ENCODE results near the gene GINS2. TPM values are rescaled to one million over a fixed set of nuclear protein-coding genes. Genes with fewer than 3 reads are reported as not detected.

GINS2 gene
- polyA plus RNA-seq, 1 experiment = 5.1 TPM

DNA sequence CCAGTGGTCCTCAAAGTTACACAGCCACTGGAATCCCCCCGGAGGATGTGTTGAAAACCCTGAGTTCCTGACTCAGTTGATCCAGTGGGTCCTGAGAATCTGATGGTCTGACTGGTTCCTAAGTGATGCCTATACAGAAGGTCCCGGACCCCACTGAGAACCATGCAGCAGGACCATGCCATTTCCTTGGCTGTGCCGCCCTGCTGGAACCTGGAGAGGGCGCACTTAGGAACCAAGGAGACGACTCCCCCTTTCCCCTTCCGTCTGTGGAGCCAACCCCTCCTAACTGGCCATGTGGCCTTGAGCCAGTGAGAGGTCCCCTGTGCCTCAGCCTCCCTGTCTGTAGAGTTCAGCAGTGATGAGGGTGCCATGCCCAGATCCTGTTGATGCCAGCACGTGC, 40.1 kb upstream of the GINS2 start:
- H3K4me3 ChIP-seq (ENCODE audit: low read depth, low read length) = no peak overlapping the region
- ChIA-PET POLR2A (interaction anchor here (1.1 kb wide), 1 partner anchor 71 kb away, joined by 4 read pairs; no protein-coding TSS in a partner anchor), CTCF (interaction anchor here (1.1 to 1.3 kb wide), 2 partner anchors 10 to 12 kb away, joined by 5 to 9 read pairs; no protein-coding TSS in a partner anchor)
- no peak overlapping the region for H3K27ac ChIP-seq (ENCODE audit: low read depth, low read length)
- no peaks in the 10 kb centered on the region; the same call in 1 of the 2 replicates for H3K9me3 ChIP-seq (ENCODE audit: control insufficient read depth, insufficient read depth, low read length)
- TF ChIP-seq CTCF (IDR thresholded peaks at IDR 0.05; ENCODE audit: low read depth, low read length) = peak; percentile 20; the same call in 1 of the 2 replicates
- no peaks in the 10 kb centered on the region for H3K27me3 ChIP-seq (ENCODE audit: control insufficient read depth, insufficient read depth, low read length)
- DNase-seq (ENCODE audit: low read depth, low spot score) = no peak

GRCh38 chr16:85724936-85725335, 36.2 kb upstream of the GINS2 start:
- Histone ChIP-seq H3K27me3 (ENCODE audit: control insufficient read depth, insufficient read depth, low read length) (no peaks in the 10 kb centered on the region), H3K9me3 (ENCODE audit: control insufficient read depth, insufficient read depth, low read length) (no peaks in the 10 kb centered on the region; the same call in 1 of the 2 replicates), H3K27ac (ENCODE audit: low read depth, low read length) (no peak overlapping the region), H3K4me3 (ENCODE audit: low read depth, low read length) (no peak overlapping the region)
- no peak for TF ChIP-seq CTCF (IDR thresholded peaks at IDR 0.05; ENCODE audit: low read depth, low read length)
- CTCF ChIA-PET = no interaction called here
- DNase-seq (ENCODE audit: low read depth, low spot score) = no peak
- POLR2A ChIA-PET = no interaction called here

DNA sequence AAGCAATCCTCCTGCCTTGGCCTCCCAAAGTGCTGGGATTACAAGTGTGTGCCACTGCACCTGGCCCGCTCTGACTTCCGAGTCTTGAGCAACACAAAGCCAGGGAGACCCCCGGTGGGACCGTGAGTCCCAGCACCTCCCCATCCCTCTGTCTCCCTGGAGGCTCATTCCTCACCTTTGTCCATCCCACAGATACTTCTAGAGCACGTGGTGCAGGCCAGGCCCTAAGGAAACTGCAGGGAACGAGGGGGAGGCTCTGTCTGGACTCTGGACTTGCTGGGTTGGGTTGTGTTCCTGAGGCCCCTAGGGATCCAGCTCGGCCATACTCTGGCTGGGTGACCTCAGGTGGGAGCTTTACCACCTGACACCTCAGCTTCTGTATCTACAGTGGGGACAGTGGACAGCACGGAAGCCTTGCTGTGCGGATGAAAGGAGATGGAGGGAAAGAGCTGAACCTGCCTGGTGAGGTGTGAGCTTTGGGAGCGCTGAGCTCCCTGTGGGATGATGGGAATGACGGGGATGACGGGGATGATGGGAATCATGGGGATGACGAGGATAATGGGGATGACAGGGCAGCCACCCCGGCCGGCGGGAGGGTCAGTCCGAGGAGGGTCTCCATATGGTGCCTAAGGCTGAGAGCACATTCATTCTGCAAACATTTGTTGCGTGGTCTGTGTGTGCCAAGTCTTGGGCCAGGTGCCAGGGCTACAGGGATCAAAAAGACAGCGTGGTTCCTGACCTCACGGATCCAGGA, 35.5 kb upstream of the GINS2 start:
- CTCF ChIA-PET = no interaction called here
- no peaks in the 10 kb centered on the region for H3K27me3 ChIP-seq (ENCODE audit: control insufficient read depth, insufficient read depth, low read length)
- no peaks in the 10 kb centered on the region; the same call in 1 of the 2 replicates for H3K9me3 ChIP-seq (ENCODE audit: control insufficient read depth, insufficient read depth, low read length)
- H3K27ac ChIP-seq (ENCODE audit: low read depth, low read length) = no peak overlapping the region
- no peak overlapping the region for H3K4me3 ChIP-seq (ENCODE audit: low read depth, low read length)
- DNase-seq (ENCODE audit: low read depth, low spot score) = no peak
- no peak for TF ChIP-seq CTCF (IDR thresholded peaks at IDR 0.05; ENCODE audit: low read depth, low read length)
- POLR2A ChIA-PET = no interaction called here

DNA sequence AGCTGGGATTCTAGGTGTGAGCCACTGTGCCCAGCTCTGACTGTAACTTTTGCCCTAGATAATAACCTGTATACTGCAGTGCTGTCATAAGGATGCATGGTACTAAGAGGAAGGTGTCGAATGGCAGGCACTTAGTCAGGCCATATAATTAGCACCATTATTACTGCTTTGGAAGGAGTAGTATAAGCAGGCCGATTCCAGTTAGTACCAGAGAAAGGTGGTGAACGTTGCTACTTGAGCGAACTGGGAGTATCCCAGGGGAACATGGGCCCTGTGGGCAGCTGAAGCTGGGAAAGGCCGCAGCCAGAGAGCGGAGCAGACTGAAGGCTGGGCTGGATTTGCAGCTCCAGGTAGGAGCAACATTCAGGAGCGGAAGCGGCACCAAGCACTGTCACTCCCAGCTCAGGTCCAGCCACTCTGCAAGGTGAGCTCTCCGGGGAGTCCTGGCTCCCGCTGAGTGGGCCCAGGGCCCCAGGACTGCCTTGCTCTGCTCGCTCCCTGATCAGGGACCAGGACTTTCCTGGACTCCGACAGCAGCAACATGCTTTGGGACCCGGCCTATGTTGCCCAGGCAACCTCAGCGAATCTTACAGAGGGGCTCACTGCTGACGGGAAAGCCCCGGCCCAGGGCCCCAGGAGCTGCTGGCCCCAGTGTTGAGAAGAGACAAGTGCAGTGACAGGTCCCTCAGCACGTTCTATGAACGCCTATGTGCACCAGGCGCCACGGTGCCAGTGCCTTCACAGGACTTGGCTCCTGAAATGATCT, 33.6 kb upstream of the GINS2 start:
- Histone ChIP-seq H3K4me3 (ENCODE audit: low read depth, low read length) (no peak overlapping the region), H3K27me3 (ENCODE audit: control insufficient read depth, insufficient read depth, low read length) (no peaks in the 10 kb centered on the region), H3K9me3 (ENCODE audit: control insufficient read depth, insufficient read depth, low read length) (no peaks in the 10 kb centered on the region; the same call in 1 of the 2 replicates), H3K27ac (ENCODE audit: low read depth, low read length) (no peak overlapping the region)
- POLR2A ChIA-PET = no interaction called here
- DNase-seq (ENCODE audit: low read depth, low spot score) = no peak
- CTCF ChIA-PET = interaction anchor here (0.7 kb wide), 1 partner anchor 456 kb away, joined by 8 read pairs; no protein-coding TSS in a partner anchor
- no peak for TF ChIP-seq CTCF (IDR thresholded peaks at IDR 0.05; ENCODE audit: low read depth, low read length)

DNA sequence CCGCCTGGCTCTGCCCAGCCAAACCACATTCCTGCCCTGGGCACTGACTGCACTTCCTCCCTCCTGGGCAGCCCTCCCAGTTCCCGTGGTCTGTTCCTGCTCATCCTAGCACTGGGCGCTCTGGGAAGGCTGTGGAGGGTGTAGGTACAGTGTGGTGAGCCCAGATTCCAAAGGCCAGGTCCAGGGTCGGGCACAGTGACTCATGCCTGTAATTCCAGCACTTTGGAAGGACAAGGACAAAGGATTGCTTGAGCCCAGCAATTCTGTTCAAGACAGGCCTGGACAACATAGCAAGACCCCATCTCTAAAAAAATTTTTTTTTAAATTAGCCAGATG, 31.5 kb upstream of the GINS2 start:
- POLR2A ChIA-PET = interaction anchor here (0.7 kb wide), 1 partner anchor 857 kb away, joined by 3 read pairs; no protein-coding TSS in a partner anchor
- no peak for DNase-seq (ENCODE audit: low read depth, low spot score)
- CTCF ChIA-PET = interaction anchor here (0.7 to 1.8 kb wide), 3 partner anchors 44 to 287 kb away, joined by 3 to 10 read pairs (median 6); no protein-coding TSS in a partner anchor

More for the DNA sequence above, 31.5 kb upstream of the GINS2 start:
- no peak overlapping the region for H3K27ac ChIP-seq (ENCODE audit: low read depth, low read length)
- H3K27me3 ChIP-seq (ENCODE audit: control insufficient read depth, insufficient read depth, low read length) = no peaks in the 10 kb centered on the region
- no peak for TF ChIP-seq CTCF (IDR thresholded peaks at IDR 0.05; ENCODE audit: low read depth, low read length)
- no peaks in the 10 kb centered on the region for H3K9me3 ChIP-seq (ENCODE audit: control insufficient read depth, insufficient read depth, low read length)
- no peak overlapping the region for H3K4me3 ChIP-seq (ENCODE audit: low read depth, low read length)
